Pancreas (tissue), 10 donors: ENCODE measurements around the gene CCDC192. TPM values are rescaled to one million over a fixed set of nuclear protein-coding genes. Genes with fewer than 3 reads are reported as not detected.

ENCODE experiments used
- ATAC-seq, 4 donors: fragments of 200-7000 bp; cut with Tn5 transposase; one replicate each; pipeline versions ENCODE4 v1.8.0 to v1.9.1; 2020; ENCODE audit warnings: mild to moderate bottlenecking in 4 of 4, moderate library complexity in 4 of 4
- DNase-seq, 6 donors: peaks; one replicate each; pipeline ENCODE4 v3.0.0-alpha.2; 2020
- FAIRE-seq: peaks from 2 replicates; lab custom pipeline; 2012; peaks lifted over from hg19 to GRCh38; lab: Jason Lieb, UNC
- H3K27ac ChIP-seq, 4 donors: fragments of 200-600 bp; sonication (generic); 1 replicate in 3 of 4; 2 replicates in 1 of 4; pipeline versions ENCODE4 v1.5.0 to v1.8.0; 2020
- H3K27me3 ChIP-seq, 4 donors: fragments of 200-600 bp; one replicate each; pipeline ENCODE4 v1.8.0; 2021
- H3K36me3 ChIP-seq, 3 donors: fragments of 200-600 bp; sonication (generic) in 1 of 3; one replicate each; pipeline versions ENCODE4 v1.5.0 to v1.8.0; 2020 to 2021
- H3K4me1 ChIP-seq, 3 donors: fragments of 200-600 bp; one replicate each; pipeline ENCODE4 v1.8.0; 2021
- H3K4me3 ChIP-seq, 4 donors: fragments of 200-600 bp; sonication (generic) in 2 of 4; one replicate each; pipeline versions ENCODE4 v1.5.0 to v1.8.0; 2020 to 2021
- H3K9me3 ChIP-seq, 4 donors: fragments of 200-600 bp; one replicate each; pipeline ENCODE4 v1.8.0; 2021
- CTCF ChIP-seq, 4 donors: fragments of 200-600 bp; sonication (generic) in 3 of 4; IDR thresholded peaks; one replicate each; pipeline versions ENCODE4 v1.5.0 to v1.8.0; 2021; ENCODE audit warnings: antibody characterized with exemption in 4 of 4
- WGBS, 2 donors: extraction: QIAGEN DNeasy Blood & Tissue Kit; methylation state at CpG; one replicate each; pipeline ENCODE4 v1.1.7; 2013; 5-methylcytosine and 5-hydroxymethylcytosine counted together
- intact Hi-C, 3 donors: fragments of 100-400 bp; cut with DNase I; formaldehyde crosslinking; loops; one replicate each; pipeline versions ENCODE4 v1.11.1 to v1.14.2; 2022
- polyA plus RNA-seq, 2 donors: library from polyadenylated mRNA; stranded (reverse); fragments of 200-250 nt; gene quantifications; one replicate each; pipeline ENCODE4 v1.2.3, GENCODE V29; 2013
- total RNA-seq, 6 donors: library from RNA; stranded (reverse); fragmentation: NEBNext Ultra II Directional in 4 of 6; extraction: Animal tissue kit (Norgen Biotek cat#: 25700) in 4 of 6; gene quantifications; one replicate each; pipeline versions ENCODE4 v1.2.1 to v1.2.4, GENCODE V29; 2021 to 2023
- donor health status: healthy with polysubstance abuse.
- donor health status: DM: no; HTN: no; CAD: no; lungs with moderate emphysema.
- donor health status: DM: no; HTN: no; CAD: no.
- donor health status: control.
- donor health status: control.
- donor health status: Bipolar disorder and iron deficiency.
- donor health status: DM: yes; HTN: yes; CAD: no.
- donor health status: DM: no; HTN: no; CAD: no.
- donor health status: DM: no; HTN: no; CAD: no.
- donor health status: DM: yes; HTN: yes; CAD: no.

CCDC192 gene
- total and polyA plus RNA-seq, 8 donors = not detected

GRCh38 chr5:127806776-127807175 lies 103.6 kb downstream of the CCDC192 start:
- H3K4me3 ChIP-seq = no peak overlapping the region
- no peak for FAIRE-seq
- 89 to 92% methylated on average over 3 of the region's 3 CpGs for WGBS, 2 donors
- no peak overlapping the region for H3K27ac ChIP-seq
- no peaks in the 10 kb centered on the region for H3K27me3 ChIP-seq
- no peaks in the 10 kb centered on the region for H3K36me3 ChIP-seq
- no peaks in the 10 kb centered on the region for H3K4me1 ChIP-seq
- DNase-seq = no peak
- ATAC-seq = no peak
- intact Hi-C loops = no loop called here
- no peak for TF ChIP-seq CTCF (IDR thresholded peaks at IDR 0.05)
- H3K9me3 ChIP-seq = no peaks in the 10 kb centered on the region

DNA sequence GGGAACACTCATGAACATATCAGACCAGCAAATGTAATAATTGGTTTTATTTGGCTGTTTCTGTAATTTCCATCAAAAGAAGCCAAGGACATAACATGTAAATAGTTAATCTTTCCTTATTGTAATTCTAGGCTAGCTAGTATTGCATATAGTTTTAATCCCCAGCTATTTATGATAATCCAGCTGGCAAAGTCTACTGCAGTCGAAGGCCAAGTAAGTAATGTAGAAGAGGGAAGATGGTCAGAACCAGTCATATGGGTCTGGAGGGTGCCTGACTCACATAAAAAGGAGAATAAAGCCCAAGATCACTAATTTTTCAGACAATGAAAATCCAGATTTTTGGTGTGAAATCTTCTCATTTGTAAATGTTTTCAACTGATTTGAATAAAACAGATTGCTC lies 106.3 kb downstream of the CCDC192 start:
- TF ChIP-seq CTCF (IDR thresholded peaks at IDR 0.05) = no peak
- Histone ChIP-seq H3K27me3 (no peaks in the 10 kb centered on the region), H3K4me1 (no peaks in the 10 kb centered on the region), H3K36me3 (no peaks in the 10 kb centered on the region), H3K9me3 (no peaks in the 10 kb centered on the region), H3K27ac (no peak overlapping the region), H3K4me3 (no peak overlapping the region)
- DNase-seq (no peak), ATAC-seq (no peak), FAIRE-seq (no peak)
- intact Hi-C loops = no loop called here
- WGBS, 2 donors = 85 to 95% methylated on average over 1 of the region's 1 CpG

- Histone ChIP-seq H3K27me3 (no peaks in the 10 kb centered on the region), H3K4me1 (no peaks in the 10 kb centered on the region), H3K27ac (no peak overlapping the region), H3K4me3 (no peak overlapping the region), H3K9me3 (no peaks in the 10 kb centered on the region), H3K36me3 (no peaks in the 10 kb centered on the region)
- no peak for TF ChIP-seq CTCF (IDR thresholded peaks at IDR 0.05)
- FAIRE-seq (no peak), DNase-seq (no peak), ATAC-seq (no peak)
- 62 to 76% methylated on average over 1 of the region's 1 CpG for WGBS, 2 donors
- intact Hi-C loops = no loop called here
Measured at GRCh38 chr5:127810017-127810416, 106.8 kb downstream of the CCDC192 start.

DNA sequence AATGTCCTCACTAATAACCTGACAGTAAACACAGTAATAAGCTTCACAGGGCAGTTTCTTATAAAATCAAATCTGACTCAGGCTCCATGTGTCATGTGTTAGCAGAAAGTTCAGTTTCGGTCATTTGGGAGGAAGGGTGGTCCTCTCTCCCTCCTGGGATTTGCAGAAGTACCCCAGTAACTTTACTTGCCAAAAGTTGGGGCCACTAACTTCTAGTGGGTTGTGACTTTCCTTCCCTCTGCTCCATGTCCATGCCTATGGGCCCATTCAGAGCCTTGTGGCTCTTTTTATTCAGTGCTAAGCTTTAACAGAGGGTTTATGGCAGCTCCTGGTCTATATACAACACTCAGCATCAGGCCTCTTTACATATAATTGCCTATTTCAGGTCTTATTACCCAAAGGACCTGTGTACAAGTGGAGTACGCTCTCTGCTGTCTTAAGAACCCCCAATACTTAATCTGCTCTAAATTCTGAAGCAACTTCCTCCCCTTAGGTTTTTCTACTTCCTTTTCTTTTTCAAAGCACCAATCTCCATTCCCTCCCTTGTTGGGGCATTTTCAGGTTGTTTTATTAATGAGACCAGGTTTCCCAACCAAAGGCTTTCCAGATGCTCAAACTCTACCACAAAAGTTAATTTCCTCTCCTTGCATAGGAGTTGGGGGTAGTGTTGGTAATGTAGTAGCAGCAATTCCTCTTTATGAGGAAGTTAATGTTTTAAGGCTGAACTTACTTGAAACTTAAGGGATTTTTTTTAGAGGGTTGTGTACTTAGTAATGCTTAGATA lies 107.7 kb downstream of the CCDC192 start:
- H3K4me3 ChIP-seq = no peak overlapping the region
- H3K27me3 ChIP-seq = no peaks in the 10 kb centered on the region
- no peak overlapping the region for H3K27ac ChIP-seq
- H3K4me1 ChIP-seq = no peaks in the 10 kb centered on the region
- intact Hi-C loops = no loop called here
- ATAC-seq (no peak), DNase-seq (no peak), FAIRE-seq (no peak)
- no peak for TF ChIP-seq CTCF (IDR thresholded peaks at IDR 0.05)
- no peaks in the 10 kb centered on the region for H3K9me3 ChIP-seq
- H3K36me3 ChIP-seq = no peaks in the 10 kb centered on the region
- WGBS, 2 donors = 89 to 98% methylated on average over 2 of the region's 2 CpGs

GRCh38 chr5:127812570-127812969 lies 109.4 kb downstream of the CCDC192 start:
- Histone ChIP-seq H3K9me3 (no peaks in the 10 kb centered on the region), H3K36me3 (no peaks in the 10 kb centered on the region), H3K27me3 (no peaks in the 10 kb centered on the region), H3K4me3 (no peak overlapping the region), H3K27ac (no peak overlapping the region), H3K4me1 (no peaks in the 10 kb centered on the region)
- WGBS, 2 donors = 68 to 80% methylated on average over 4 of the region's 4 CpGs
- intact Hi-C loops = no loop called here
- FAIRE-seq (no peak), DNase-seq (no peak), ATAC-seq (no peak)
- TF ChIP-seq CTCF (IDR thresholded peaks at IDR 0.05) = no peak
